NCI-H524 treated with DMSO at 0.1 percent for 48 hours (cell line): ENCODE measurements around the gene ZMYND10.

Source experiments
- DNase-seq: peaks from one replicate; lab custom pipeline; 2025; lab: John Stamatoyannopoulos, UW

The ZMYND10 gene

DNA sequence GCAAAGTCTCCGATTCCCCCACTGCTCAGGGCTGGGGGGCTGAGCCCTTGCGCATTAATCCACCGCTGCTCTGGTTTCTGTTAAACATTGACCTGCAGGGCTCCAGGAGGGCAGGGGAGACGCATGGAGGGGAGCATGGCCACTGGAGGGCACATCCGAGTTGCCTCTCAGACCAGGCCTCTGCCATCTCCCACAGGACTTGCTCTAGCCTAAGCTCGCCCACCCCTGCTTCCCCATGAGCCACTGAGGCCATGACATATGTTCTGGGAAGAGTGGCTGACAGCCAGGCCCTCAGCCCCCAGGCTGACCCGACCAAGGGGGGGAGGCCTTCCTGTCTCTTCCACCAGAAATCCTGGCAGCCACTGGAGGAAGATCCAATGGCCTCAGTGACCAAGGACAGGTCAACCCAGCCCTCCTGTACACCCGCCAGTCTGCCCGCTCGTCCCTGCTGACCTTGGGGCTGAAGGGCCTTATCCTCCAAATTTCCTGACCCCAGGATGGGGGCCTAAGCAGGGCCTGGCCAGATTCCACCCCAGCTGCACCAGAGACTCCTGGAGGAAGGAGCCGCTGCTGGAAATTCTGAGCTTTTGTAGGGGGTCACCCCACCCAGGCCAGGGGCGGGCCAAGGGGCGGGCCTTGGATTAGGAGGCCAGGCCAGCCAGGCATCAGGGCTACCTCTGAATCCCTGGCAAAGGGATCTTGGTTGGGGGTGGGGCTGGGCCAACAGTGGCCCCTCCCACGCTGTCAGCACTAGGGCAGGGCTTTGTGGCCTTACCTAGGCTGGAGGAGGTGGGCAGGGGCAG is 42.3 kb downstream of the ZMYND10 start, which contains the start of gene HYAL1:
Gene HYAL1 (minus strand): TSS at position 562 of the 803 bp plus-strand sequence. CDS start 618 bp downstream, outside the sequence.
- DNase-seq, result no peak

DNA sequence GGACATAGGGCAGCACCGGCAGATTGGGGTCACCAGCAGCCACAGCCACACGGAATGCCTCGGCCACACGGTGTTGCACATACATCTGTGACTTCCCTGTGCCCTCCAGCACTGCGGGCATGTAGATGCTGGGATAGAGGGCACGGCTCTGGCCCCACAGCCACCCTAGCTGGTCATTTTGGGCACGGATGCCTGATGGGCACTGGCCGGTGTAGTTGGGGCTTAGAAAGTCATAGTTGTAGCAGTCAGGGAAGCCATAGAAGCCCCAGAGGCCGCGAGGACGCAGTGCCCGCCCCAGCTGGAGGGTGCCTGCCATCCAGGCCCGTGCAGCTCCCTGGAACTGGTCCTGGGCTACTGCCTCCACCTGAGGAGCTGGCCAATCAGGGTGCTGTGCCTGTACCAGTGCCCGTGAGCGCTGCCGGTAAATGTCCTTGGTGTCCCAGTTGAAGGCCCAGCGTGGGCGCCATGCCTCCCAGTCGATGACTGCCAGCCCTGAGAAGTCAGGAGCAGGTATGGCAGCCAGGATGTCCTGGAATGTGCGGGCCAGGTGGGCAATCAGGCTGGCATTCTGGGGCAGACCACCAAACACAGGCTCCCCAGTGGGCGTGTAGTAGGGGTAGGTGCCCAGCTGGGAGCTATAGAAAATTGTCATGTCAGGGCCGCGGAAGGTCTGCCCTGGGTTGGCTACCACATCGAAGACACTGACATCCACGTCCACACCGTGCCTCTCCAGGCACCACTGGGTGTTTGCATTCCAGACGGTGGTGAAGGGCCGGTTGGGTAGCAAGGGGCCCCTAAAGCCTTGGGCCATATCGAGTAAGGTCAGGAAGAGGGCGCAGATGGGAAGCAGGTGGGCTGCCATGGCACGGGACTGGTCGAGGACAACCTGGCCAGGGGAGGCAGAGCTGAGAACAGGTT is 43.2 kb downstream of the ZMYND10 start:
- DNase-seq, result no peak

DNA sequence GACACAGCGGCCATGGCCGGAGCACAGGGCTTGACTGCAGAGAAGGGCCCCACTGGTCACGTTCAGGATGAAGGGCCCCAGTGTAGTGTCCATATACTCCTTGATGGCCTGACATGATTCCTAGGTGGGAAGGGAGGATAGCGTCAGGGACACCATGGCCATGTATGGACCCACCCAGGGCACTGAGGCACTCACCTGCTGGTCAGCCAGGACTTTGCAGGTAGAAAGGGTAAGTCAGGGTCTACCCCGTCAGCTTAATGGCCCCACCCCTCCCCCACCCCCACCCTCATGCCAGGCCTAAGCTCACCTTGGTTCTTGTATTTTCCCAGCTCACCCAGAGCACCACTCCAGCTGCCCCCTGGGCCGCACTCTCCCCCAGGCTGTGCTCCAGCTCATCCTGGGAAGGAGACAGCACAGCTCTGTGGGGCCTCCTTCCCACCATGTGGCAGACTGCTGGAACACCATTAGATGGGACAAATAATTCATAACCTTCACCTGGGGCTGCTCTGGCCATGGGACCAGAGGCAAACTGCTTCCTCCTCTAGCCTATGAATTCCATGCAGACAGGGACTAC is 44.8 kb downstream of the ZMYND10 start:
- DNase-seq, result no peak

DNA sequence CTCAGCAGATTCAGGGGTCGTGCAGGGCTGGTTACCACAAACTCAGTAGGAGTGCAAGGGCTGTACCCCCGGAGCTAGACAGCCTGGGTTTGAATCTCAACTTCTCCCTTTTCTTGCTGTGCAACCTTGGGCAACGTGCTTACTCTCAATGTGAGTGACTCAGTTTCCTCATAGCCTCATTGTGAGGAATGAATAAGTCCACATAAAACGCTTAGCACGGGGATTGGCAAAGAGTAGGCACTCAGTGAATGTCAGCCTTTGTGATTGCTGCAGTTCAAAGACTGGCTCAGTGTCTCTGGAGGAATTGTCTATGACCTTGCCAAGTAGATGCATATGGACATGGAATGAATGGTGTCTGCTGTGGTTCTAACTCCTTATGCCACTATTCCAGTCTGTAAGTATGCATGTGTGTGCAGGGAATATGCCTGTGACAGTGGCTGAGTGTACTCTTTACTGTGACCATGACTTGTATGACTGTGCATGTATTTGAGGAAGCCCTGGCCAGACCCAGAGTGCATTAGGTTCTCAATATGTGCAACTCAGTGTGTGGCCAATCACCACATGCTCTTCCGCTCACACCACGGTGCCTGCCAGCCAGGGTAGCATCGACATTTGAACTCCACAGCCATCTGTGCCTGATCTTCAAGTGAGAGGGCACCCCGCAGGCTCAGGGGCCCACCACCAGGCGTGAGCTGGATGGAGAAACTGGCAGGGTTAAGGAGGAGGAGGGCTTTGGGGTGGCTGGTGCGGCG is 45.4 kb downstream of the ZMYND10 start:
- DNase-seq, result no peak

DNA sequence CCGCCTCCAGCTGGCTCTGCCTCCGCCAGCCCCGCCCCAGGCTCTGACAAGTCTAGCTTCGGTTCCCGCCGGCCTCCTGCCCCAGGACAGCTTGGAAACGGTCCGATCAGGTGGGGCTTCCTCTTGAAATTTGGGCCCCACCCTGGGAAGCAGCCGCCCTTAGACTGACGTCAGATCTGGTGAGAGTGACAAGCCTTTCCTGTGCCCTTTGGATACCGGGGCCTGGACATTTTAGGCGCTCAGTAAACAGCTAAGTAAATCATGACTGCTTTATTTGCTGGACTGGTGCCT is 45.9 kb downstream of the ZMYND10 start:
- no peak for DNase-seq

DNA sequence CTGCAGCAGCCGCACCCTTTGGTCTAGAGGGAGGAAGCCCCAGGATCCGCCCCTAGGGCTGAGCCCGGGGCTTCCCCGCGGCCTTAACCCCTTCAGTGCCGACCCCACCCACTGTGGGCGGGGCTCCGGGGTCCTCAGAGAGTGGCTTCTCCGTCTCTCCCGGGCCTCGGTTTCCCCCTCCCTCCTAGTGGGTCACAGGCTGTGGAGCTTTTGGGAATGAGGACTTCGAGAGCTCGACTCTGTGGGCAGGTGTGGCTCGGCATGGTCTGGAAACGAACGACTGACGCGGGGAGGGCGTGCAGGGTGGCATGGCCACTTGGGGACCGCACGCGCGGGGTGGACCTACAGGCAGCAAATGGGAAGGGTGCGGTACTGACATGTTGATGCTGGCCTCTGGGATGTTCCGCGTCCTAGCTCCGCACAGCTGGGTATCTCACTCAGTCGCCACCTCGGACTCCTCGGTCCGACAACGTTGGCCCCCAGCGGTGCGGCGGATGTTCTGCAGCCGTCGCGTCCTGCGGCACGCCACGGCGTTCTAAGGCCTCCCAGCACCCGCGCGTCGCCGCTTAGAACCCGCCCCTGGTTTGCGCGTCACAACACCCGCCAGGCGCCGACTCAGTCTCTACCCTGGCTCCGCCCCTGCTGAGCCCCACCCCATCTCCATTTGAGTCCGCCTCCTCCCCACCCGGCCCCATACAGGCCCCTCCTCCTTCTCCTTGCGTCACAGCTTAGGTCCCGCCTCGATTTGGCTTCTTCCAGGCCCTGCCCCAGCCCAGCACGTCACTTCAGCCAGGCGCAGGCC is 46.5 kb downstream of the ZMYND10 start, which contains the start of the genes HYAL3 and NAA80:
Gene HYAL3 (minus strand): TSS at position 570 of the 802 bp plus-strand sequence. CDS start 3,803 bp downstream, outside the sequence.
Gene NAA80 (minus strand): TSS at position 570 of the 802 bp plus-strand sequence. CDS start 1,942 bp downstream, outside the sequence.
- DNase-seq, result no peak

DNA sequence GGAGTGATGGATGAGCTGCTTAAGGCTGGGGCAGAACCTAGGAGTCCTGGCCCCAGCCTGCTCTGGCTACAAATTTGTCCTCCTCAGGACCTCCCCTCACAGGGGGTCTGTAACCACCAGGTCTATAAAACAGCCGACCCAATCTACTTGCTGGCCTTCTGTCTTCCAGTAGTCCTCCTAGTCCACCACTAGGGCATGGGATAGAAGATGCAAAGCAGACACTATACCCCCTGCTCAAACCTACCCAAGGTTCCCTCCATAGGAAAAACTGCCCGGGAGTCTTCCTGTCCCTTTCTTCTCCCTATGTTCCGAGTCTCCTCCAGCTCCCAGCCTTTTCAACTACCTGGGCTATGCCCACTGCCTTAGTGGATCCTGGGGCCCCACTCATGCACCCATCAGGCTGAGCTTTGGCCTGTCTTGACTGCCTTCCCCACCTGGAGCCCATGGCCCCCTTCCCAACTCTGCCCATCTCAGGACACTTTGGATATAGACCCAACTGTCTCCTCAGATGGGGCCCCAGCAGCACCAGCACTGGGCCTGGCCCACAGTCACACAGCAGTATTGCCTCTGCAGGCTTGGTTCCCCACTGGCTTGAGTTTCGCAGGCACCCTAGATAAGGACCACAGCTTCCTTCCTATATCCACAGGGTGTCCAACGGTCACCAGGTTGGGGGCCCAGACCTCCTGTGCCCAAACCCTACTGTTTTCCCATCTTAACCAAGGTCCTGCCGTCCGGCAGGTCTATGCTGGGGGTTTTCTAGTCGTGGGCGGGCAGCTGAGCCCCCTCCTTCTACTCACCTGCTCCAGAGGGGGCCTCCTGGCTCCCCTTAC is 47.4 kb downstream of the ZMYND10 start:
- DNase-seq, result no peak

DNA sequence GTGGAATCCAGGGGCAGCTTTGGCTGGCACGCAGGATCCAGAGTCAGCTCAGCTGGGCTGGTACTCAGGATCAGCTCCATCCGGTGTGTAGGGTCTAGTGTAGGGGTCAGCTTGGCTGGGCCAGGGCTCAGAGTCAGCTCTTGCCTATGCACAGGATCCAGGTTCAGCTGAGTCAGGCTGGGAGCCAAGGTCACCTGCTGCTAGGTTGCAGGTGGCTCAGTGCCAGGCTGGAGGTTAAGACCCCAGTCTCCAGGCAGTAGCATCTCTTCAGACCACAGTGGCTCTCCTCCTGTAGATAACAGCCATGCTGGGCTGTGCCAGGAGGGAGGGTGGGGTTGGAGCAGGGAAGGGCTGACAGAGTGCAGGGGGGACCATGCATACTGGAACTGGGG is 48.2 kb downstream of the ZMYND10 start:
- no peak for DNase-seq

DNA sequence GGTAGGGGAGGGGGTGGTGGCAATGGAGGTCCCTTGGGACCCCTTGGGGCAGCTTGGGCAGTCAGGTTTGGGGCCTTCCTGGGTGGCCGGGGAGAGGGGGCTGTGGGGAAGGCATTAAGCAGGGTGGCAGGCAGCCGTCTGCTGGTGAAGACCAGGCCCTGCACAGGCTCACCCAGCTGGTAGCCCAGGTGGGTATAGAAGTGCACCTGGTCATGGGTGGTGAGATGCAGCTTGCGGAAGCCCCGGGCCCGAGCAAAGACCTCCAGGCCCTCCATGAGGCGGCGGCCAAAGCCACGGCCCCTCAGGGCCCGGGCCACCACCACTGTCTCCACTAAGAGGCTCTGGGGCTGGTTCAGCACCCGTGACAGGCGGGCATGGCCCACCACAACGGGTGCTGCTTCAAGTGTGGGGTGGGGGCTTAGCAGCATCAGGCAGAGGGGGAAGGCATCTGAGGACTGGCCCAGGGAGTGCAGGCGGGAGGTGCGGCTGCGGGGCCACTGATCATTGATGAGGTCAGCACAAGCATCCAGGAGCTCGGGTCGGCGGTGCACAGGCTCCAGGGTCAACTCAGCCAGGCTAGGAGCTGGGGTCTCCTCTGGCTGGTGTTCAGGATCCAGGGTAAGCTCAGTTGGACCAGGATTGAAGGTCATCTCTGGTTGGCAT is 48.7 kb downstream of the ZMYND10 start:
- no peak for DNase-seq

DNA sequence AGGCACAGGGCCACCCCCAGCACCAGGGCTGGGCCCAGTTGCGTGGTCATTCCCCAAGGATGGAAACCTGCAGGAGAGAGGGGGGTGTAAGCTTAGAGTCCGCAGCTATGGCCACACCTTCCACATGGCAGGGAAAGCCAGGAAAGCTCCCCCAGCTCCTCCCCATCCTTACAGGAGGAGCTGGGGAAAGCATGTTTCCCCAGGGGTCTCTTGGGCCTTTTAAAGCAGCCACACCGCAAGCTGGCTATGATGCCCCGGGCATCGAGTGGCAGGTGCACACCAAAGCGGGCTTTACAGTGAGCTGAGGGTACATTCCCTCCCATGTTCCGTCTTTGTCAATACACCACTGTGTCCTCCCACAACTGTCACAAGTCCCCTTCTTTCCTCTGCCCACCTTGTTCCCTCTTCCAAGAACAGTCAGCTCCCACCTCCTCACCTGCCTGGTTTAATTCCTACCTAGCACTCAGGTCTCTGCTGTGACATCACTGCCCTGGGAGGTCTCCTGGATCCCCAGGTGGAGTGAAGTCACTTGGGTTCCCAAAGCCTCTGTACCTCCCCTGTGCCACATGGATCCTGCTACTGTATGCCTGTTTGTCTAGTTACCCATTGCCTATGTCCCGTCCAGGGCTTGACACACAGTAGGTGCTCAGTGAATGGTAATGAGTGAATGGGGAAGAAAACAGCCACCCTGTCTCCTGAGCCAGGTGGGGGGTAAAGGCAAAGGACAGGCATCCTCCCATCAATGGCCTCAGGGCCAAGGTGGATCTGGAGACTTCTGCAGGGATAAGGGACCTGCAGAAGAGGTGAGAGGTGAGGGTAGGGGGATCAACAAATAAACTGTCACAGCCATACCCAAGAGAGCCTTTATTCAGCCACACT is 49.7 kb downstream of the ZMYND10 start:
- no peak for DNase-seq

DNA sequence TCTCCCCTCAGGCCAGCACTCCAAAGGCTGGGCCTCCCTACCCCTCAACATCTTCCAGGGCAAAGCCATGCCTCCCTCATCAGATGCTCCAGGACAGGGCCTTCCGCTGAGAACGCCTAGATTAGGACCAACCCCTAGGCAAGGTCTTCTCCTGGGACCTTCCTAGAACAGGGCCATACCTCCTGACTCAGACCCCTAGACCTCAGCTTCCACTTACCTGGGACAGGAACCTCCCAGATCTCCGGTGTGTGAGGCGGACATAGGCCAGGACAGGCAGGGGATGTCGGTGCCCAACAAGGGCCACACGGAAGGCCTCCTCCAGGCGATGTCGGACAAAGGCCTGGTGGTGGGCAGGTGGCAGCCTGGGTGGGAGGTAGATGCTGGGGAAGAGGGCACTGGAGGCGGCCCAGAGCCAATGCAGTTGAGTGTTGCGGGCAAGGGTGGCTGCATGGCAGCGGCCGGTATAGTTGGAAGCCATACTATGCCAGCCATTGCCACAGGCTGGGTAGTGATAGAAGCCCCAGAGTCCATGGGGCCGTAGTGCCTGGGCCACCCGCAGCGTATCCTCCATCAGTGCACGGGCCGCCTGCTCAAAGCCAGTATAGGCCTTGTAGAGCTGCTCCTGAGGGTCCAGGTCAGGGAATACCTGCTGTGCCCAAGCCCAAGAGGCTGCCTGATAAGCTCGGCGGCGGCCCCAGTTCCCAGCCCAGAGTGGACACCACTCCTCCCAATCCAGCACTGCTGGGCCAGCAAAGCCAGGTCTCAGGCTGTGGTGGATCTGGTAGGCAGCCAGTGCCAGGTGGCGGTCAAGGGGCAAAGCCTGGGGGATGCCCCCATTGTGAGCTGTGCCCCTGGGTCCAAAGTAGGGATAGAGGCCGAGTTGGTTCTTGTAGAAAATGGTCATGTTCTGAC is 50.8 kb downstream of the ZMYND10 start:
- DNase-seq, result no peak

DNA sequence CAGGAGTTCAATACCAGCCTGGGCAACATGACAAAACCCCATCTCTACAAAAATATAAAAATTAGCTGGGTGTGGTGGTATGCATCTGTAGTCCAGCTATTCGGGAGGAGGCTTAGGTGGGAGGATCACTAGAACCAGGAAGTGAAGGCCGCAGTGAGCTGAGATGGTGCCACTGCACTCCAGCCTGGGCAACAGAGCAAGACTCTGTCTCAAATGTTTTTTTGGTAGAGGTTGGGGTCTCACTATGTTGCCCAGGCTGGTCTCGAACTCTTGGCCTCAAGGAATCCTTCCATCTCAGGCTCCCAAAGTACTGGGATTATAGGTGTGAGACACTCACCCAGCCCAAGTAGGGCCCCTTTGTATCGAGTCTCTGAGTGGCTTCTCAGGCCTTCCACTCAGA is 51.4 kb downstream of the ZMYND10 start:
- no peak for DNase-seq

DNA sequence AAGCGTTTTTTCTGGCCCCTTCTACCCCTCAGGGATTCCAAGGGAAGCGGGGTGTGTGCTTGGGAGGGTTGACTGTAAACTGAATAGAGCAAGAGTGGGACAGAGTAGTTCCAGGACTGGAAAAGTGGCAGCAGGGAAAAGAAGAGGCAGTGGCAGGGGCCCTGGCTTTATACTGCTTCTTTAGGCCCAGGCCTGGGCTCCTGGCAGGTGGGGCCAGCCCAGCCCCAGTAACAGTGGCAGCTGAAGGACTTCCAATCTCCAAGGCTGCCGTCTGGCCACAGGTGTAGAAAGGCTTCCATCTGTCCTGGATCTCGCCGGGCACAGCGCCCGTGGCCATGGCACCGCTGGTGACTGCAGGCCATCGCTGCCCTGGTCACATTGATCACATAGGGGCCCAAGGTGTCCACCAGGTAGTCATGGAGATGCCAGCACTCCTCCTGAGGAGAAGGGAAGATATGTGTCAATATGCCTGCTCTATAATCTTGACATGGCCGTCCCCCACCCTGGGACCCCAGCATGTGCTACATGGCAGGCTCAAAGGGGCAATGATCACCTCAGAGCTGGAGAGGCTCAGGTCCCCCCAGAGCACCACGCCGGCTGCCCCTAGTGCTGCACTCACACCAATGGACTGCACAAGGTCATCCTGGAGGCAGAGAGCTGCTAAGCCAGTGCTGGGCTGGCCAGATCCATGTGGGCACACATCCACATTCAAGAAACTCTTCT is 52.3 kb downstream of the ZMYND10 start:
- DNase-seq, result no peak

DNA sequence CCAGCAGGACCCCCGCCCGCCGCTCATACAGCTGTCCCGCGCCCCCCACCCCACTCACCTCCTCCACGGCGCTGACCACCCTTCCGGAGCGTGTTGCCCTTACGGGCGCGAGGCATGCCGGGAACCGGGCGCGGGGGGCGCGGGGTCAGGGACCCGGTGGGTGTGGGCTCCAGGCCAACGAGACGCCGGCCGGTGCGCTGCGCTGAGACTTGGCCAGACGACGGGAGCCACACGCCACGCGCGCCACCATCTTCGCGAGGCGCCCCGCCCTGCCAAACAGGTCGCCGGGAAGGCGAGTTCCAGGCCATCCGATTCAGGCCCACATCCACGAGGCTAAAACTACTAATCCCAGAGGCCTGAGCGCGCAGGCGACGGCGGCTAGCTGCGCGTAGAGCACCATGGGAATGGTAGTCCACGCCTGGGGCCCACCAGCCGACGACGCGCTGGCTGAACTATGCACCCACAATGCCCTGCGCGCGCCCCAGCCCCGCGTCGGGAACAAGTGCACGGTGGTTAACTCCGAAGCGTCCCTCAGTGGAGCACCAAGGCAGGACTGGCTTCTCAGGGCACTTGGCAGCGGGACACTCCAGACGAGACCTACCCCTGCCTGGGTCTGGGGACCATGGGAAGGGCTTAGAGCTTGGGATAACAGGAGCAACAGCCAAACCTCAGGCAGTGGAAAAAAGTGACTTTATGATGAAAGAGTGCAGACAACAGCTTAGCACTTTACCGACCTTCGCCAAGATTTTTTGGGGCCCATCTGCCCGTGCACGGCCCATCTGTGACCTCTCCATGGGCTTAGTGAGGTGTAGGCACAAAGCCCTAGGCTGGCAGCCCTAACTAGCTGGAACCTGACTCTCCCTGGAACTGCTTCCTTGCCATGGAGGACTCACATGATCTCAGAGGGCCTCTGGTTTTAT is 53.1 kb downstream of the ZMYND10 start, which contains the start of gene IFRD2:
Gene IFRD2 (minus strand): TSS at position 271 of the 920 bp plus-strand sequence. CDS start 155 bp downstream, at position 116.
- DNase-seq, result peak; percentile 90
